DMS153 treated with DMSO at 0.1 percent for 48 hours (cell line): Measurements from ENCODE around the gene NIFK.
"Not testable (repeated sequence)": the region's sequence is repeated elsewhere in the genome, so short reads cannot be mapped to it uniquely, and the experiment has no call there.

ENCODE experiments used
- DNase-seq: peaks from one replicate; lab custom pipeline; 2025; ENCODE audit not compliant: unreplicated experiment; lab: John Stamatoyannopoulos, UW

Gene NIFK

GRCh38 chr2:121734544-121734943, 2.1 kb downstream of the NIFK start:
- not testable (repeated sequence) for DNase-seq

DNA sequence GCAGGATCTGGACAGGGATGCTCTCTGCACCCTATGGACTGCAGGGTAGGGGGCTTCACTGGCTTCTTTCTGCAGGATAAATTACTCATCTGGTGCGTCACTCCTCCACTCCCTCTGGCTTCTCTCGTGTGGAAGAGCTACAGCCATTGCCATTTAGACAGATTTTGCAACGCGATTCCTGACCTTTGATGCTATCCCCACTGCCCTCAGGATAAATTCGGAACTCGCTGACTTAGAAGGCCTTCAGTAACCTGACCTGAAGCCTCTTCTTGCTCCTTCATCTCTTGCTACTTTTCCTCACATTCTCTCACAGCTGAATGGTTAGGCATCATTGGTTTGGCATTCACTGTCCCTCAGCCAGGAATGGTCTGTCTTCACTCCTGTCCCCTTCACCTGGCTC, 5.3 kb downstream of the NIFK start:
- DNase-seq: no peak

DNA sequence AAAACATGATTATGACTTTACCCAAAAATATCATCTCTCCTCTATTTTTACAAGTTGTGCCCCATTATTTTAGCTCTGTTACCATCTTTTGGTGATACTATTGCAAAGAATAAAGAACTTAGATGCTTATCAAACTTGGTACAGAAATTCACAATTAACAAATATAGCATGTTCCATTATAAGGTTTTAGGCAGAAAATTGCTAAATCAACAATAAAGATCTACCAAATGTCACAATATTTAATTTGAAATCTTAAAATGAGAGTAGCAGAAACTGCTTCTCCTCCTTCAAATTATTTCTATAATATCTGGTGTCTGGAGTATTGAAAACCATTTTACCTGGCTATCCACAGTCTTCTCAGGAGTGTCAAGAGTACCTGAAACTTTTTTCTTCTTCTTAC, 8.7 kb downstream of the NIFK start:
- DNase-seq: no peak

DNA sequence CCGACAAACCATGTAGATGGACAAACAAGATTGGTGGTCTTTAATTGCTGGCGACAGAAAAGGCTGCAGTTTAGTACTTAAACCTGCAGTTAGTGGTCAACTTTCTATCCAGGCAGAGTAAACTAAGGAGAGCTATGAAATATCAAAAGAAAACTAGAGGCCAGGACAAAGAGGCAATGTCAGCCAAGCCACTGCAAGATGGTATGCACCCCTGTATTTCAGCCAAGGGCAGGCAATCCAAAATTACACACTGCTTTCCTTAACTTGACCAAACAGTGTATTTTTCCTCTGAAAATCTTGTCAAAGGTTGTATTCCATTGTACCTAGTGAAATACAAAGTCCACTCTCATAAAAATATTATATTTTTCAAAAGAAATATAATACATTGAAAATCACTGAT, 9.3 kb downstream of the NIFK start:
- no peak for DNase-seq

- DNase-seq: no peak
Observed at GRCh38 chr2:121723316-121723715, 13.4 kb downstream of the NIFK start.

GRCh38 chr2:121722479-121722878, 14.2 kb downstream of the NIFK start:
- DNase-seq: no peak

DNA sequence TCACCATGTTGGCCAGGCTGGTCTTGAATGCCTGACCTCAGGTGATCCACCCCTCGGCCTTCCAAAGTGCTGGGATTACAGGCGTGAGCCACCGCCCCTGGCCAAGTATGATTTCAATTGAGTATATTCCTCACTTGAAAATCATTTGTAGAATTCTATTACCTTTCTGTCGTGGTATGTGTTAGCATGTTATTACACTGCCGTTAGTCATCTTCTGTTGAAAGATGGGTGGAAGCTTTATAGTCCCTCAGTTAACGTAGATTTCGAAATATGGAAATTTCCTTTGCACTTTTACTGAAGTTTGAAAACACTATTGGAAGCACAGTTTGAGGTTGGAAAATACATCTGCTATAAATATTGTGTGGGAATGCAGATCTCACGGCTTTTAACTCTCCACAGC, 14.7 kb downstream of the NIFK start:
- DNase-seq: no peak

GRCh38 chr2:121717529-121717928, 19.1 kb downstream of the NIFK start:
- no peak for DNase-seq

DNA sequence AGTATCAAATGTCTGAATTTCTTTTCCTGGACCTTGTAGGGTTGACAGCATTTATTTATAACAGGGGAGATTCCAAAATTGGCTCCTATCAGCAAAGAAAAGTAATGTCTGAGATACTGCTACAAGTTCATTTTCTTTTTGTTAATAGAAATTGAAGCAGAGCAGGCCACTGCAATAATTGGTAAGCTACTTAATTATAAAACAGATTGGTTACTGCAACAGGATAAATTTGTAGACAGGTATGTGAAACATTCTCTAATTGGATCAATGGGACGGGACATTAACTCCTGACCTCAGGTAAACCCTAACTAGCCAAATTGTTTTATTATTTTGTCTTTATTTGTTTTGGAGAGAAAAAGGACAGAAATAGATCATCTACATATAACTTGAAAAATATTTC, 20.5 kb downstream of the NIFK start:
- DNase-seq: no peak

DNA sequence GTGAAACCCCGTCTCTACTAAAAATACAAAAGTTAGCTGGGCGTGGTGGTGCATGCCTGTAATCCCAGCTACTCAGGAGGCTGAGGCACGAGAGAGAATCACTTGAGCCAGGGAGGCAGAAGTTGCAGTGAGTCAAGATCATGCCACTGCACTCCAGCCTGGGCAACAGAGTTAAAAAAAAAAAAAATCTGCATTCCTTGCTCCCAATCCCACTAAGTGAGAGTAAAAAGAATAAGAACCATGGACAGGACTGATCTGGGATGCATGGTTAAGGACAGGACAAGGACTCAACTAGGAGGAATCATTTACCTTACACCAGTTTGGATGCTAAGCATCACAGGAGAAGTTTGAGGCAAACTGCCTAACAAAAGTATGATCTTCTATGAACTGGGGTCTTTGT, 25.2 kb downstream of the NIFK start:
- not testable (repeated sequence) for DNase-seq

- DNase-seq: no peak
Observed at GRCh38 chr2:121710470-121711170, 26.1 kb downstream of the NIFK start.

GRCh38 chr2:121709776-121710469, 26.8 kb downstream of the NIFK start:
- no peak for DNase-seq

DNA sequence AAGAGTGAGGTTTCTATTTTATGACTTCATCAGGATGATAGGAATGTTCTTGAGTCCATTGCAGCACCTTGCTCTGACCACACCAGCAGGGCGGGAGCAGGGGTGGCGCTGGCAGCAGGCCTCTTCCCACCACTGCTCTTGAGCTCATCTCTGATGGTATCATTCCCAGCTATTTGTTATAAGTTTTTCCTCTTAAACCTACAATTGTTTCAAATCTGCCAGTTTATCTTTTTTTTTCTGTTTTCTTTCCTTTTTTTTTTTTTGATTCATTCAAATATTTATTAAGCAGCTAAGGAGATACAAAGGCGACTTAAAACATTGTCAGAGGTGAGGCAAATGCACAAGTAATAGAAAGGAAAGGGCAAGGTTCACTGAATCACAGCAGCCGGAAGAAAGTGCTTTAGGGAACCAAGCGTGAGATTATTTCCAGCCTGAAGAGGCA, 28.7 kb downstream of the NIFK start:
- DNase-seq: no peak

- peak; percentile 63 for DNase-seq
Observed at GRCh38 chr2:121707344-121707919, 29.2 kb downstream of the NIFK start.

- no peak for DNase-seq
Observed at GRCh38 chr2:121705958-121706357, 30.7 kb downstream of the NIFK start.

DNA sequence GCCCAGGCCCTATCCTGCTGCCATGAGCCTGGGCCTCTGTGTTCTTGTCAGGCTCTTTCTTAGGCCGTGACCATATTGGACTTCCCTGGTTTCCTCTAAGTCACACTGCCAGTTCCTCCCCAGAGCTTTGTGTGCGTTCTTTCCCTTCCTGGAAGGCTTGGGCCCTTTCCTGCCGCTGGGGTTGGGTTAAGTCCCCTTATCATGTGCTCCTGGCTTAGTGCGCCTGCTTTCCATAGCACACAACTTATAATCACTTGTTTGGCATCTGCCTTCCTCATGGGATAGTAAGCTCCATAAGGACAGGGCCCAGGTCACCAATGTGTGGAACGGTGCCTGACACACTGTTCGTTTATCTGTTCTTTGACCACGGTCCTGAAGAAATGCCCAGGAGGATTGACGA, 31.3 kb downstream of the NIFK start:
- DNase-seq: no peak

- not testable (repeated sequence) for DNase-seq
Observed at GRCh38 chr2:121701761-121702160, 34.9 kb downstream of the NIFK start.

DNA sequence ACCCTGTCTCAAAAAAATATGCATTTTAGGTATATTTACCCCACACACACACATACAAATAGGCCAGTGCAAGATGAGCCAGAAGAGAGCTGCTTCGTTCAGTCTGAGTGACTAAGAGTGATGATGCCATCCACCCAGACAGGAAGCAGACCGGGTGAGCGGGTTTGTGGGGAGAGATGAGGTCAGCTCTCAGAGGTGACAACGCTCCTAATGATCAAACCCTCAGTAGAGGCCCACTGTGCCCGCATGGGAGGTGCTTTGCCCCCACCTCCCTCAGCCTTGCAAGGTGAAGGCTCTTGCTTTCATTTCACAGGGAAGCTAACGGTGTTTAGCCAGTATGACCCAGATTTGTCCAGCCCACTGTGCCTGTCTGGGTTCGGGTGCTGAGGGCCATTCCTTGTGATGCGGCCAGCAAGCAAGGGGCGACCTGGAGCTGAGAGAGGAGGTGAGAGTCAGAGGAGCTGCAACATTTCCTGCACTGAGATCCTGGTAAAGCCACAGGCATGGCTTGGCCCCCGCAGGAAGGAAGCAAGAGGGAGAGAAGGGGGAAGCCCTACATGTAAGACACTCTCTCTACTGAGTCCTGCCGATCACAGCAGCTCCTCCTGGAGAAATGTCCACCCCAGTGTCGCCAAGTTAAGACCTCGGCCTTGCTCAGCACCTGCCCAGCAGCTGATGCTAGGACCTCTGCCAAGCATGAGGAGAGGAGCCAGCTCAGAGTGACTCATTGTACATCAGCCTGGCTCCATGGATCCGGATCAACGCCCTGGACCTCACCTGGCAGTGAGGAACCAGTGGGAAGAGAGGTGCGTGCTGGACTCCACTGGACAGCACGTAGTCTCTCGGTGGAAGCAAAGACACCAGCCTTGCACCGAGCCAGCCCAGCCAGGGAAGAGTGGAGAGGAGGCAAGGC, 37.0 kb downstream of the NIFK start:
- no peak for DNase-seq

DNA sequence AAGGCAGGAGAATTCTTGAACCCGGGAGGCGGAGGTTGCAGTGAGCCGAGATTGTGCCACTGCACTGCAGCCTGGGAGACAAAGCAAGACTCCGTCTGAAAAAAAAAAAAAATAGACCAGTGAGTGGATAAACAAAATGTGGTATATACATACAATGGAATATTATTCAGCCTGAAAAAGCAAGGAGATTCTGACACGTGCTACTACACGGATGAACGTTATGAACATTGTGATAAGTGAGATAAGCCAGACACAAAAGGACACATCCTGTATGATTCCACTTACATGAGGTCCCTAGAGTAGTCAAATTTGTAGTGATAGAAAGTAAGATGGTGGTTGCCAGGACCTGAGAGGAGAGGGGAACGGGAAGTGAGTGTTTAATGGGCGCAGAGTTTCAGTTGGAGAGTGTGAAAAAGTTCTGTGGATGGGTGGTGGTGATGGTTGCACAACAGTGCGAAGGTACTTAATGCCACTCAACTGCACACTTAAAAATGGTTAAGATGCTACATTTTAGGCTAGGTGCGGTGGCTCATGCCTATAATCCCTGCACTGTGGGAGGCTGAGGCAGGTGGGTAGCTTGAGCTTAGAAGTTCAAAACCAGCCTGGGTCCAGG, 38.3 kb downstream of the NIFK start:
- no peak for DNase-seq

GRCh38 chr2:121697108-121697631, 39.5 kb downstream of the NIFK start:
- no peak for DNase-seq
